Colonic mucosa (tissue), 4 donors: Measurements from ENCODE around the gene ANKRD34A. TPM values are rescaled to one million over a fixed set of nuclear protein-coding genes. Genes with fewer than 3 reads are reported as not detected.

Experiments used
- DNase-seq: peaks from one replicate; pipeline ENCODE4 v3.0.0-alpha.2; 2020
- H3K27ac ChIP-seq: fragments of 200-600 bp; one replicate; pipeline ENCODE4 v1.8.0; 2021
- H3K27me3 ChIP-seq: fragments of 200-600 bp; one replicate; pipeline ENCODE4 v1.8.0; 2021
- H3K36me3 ChIP-seq: fragments of 200-600 bp; one replicate; pipeline ENCODE4 v1.8.0; 2021
- H3K4me1 ChIP-seq: fragments of 200-600 bp; one replicate; pipeline ENCODE4 v1.8.0; 2021; ENCODE audit warnings: mild to moderate bottlenecking
- H3K4me3 ChIP-seq: fragments of 200-600 bp; one replicate; pipeline ENCODE4 v1.8.0; 2021
- H3K9ac ChIP-seq, 2 donors: one replicate each; pipeline ENCODE4 v1.7.0; 2013; ENCODE audit warnings: control low read depth in 2 of 2, low read depth in 2 of 2, low read length in 2 of 2
- H3K9me3 ChIP-seq: fragments of 200-600 bp; one replicate; pipeline ENCODE4 v1.8.0; 2021
- CTCF ChIP-seq: fragments of 200-600 bp; IDR thresholded peaks from one replicate; pipeline ENCODE4 v1.8.0; 2022; ENCODE audit warnings: antibody characterized with exemption, mild to moderate bottlenecking
- intact Hi-C: fragments of 100-400 bp; cut with DNase I; formaldehyde crosslinking; loops from one replicate; pipeline ENCODE4 v1.14.1; 2022
- total RNA-seq, 2 donors: library from RNA; stranded (reverse); fragmentation: NEBNext Ultra II Directional in 1 of 2; extraction: Animal tissue kit (Norgen Biotek cat#: 25700) in 1 of 2; gene quantifications; one replicate each; pipeline ENCODE4 v1.2.1, GENCODE V29; 2021
- donor health status: healthy.
- donor health status: DM: no; HTN: no; CAD: no.
- donor health status: DM: no; HTN: no; CAD: no.

Gene ANKRD34A
- total RNA-seq, 2 donors from 2014 or later: 0.21 to 0.44 TPM

- TF ChIP-seq CTCF: no peak
- H3K4me1 ChIP-seq: peaks cover 3% of the 10 kb centered on the region
- no peak overlapping the region for H3K27ac ChIP-seq
- no peaks in the 10 kb centered on the region for H3K36me3 ChIP-seq
- H3K27me3 ChIP-seq: no peaks in the 10 kb centered on the region
- intact Hi-C loops: no loop called here
- no peak overlapping the region for H3K9ac ChIP-seq
- no peaks in the 10 kb centered on the region for H3K9me3 ChIP-seq
- DNase-seq: no peak
- no peak overlapping the region for H3K4me3 ChIP-seq
Measured at GRCh38 chr1:145972580-145972979, 8.2 kb upstream of the ANKRD34A start.

GRCh38 chr1:145967288-145967687 is 2.9 kb upstream of the ANKRD34A start:
- no peak for DNase-seq
- no peaks in the 10 kb centered on the region for H3K27me3 ChIP-seq
- no peaks in the 10 kb centered on the region for H3K36me3 ChIP-seq
- no peaks in the 10 kb centered on the region for H3K4me1 ChIP-seq
- no peak overlapping the region for H3K4me3 ChIP-seq
- intact Hi-C loops: no loop called here
- no peak overlapping the region for H3K9ac ChIP-seq
- TF ChIP-seq CTCF: no peak
- no peak overlapping the region for H3K27ac ChIP-seq
- H3K9me3 ChIP-seq: no peaks in the 10 kb centered on the region

- Histone ChIP-seq H3K4me1 (peaks cover 6% of the 10 kb centered on the region), H3K9ac (peak overlapping the region; percentile 57 to 86), H3K27me3 (peaks cover 18% of the 10 kb centered on the region), H3K9me3 (no peaks in the 10 kb centered on the region), H3K27ac (peak overlapping the region; percentile 64), H3K4me3 (peak overlapping the region; percentile 48), H3K36me3 (no peaks in the 10 kb centered on the region)
- no peak for TF ChIP-seq CTCF
- intact Hi-C loops: no loop called here
- DNase-seq: no peak
Measured at GRCh38 chr1:145965119-145965744, 857 bp upstream of the ANKRD34A start.

- intact Hi-C loops: no loop called here
- Histone ChIP-seq H3K9ac (peak overlapping the region; percentile 53 to 86), H3K27ac (peak overlapping the region; percentile 64), H3K27me3 (peaks cover 25% of the 10 kb centered on the region), H3K9me3 (no peaks in the 10 kb centered on the region), H3K4me1 (peaks cover 6% of the 10 kb centered on the region), H3K4me3 (peak overlapping the region; percentile 48), H3K36me3 (no peaks in the 10 kb centered on the region)
- TF ChIP-seq CTCF: no peak
- DNase-seq: no peak
Measured at GRCh38 chr1:145963265-145964019, 933 bp downstream of the ANKRD34A start.

- DNase-seq: no peak
- TF ChIP-seq CTCF: no peak
- H3K4me1 ChIP-seq: peaks cover 6% of the 10 kb centered on the region
- H3K36me3 ChIP-seq: no peaks in the 10 kb centered on the region
- intact Hi-C loops: no loop called here
- peak overlapping the region; percentile 61 to 70 for H3K9ac ChIP-seq
- H3K4me3 ChIP-seq: peak overlapping the region; percentile 34
- H3K27ac ChIP-seq: no peak overlapping the region
- peaks cover 25% of the 10 kb centered on the region for H3K27me3 ChIP-seq
- H3K9me3 ChIP-seq: no peaks in the 10 kb centered on the region
Measured at GRCh38 chr1:145962157-145963102, 1.9 kb downstream of the ANKRD34A start.
